Nephron progenitor cell (in vitro differentiated cells): ENCODE data around the gene GUCA1C.

Experiments
- DNase-seq: peaks from one replicate; pipeline ENCODE4 v3.0.0; 2021
- H3K27ac Mint-ChIP-seq: 2 replicates; pipeline ENCODE4 v1.8.0; 2021; ENCODE audit warnings: mild to moderate bottlenecking, moderate library complexity, mixed read lengths
- H3K27me3 Mint-ChIP-seq: 2 replicates; pipeline ENCODE4 v1.8.0; 2021; ENCODE audit warnings: mild to moderate bottlenecking, low read depth, mixed read lengths; ENCODE audit not compliant: poor library complexity
- H3K36me3 Mint-ChIP-seq: 2 replicates; pipeline ENCODE4 v1.8.0; 2021; ENCODE audit warnings: low read depth, mixed read lengths
- H3K4me1 Mint-ChIP-seq: 2 replicates; pipeline ENCODE4 v1.8.0; 2021; ENCODE audit warnings: mixed read lengths
- H3K4me3 Mint-ChIP-seq: 2 replicates; pipeline ENCODE4 v1.8.0; 2021; ENCODE audit warnings: mild to moderate bottlenecking, moderate library complexity, mixed read lengths
- H3K9me3 Mint-ChIP-seq: 2 replicates; pipeline ENCODE4 v1.8.0; 2021; ENCODE audit warnings: mild to moderate bottlenecking, moderate library complexity, mixed read lengths
- CTCF ChIP-seq: fragments of 200-600 bp; sonication (generic); IDR thresholded peaks from 2 replicates; pipeline ENCODE4 v1.5.0; 2021; ENCODE audit warnings: antibody characterized with exemption

Gene GUCA1C

GRCh38 chr3:108953700-108954099 lies at the start of gene GUCA1C:
GUCA1C (minus strand) TSS chr3:108953879; CDS start chr3:108953762, 117 bp downstream.
- H3K27me3 Mint-ChIP-seq: peaks cover 3% of the 10 kb centered on the region
- no peak for DNase-seq
- no peaks in the 10 kb centered on the region for H3K9me3 Mint-ChIP-seq
- H3K36me3 Mint-ChIP-seq: no peaks in the 10 kb centered on the region
- no peaks in the 10 kb centered on the region for H3K4me1 Mint-ChIP-seq
- no peak within 1 kb of the TSS for H3K27ac Mint-ChIP-seq
- no peak for TF ChIP-seq CTCF
- H3K4me3 Mint-ChIP-seq: no peak within 1 kb of the TSS

GRCh38 chr3:108998436-108998835 lies 44.8 kb upstream of the GUCA1C start:
- TF ChIP-seq CTCF: no peak
- Mint-ChIP-seq H3K27ac (no peak overlapping the region), H3K36me3 (no peaks in the 10 kb centered on the region), H3K4me1 (peaks cover 9% of the 10 kb centered on the region), H3K27me3 (no peaks in the 10 kb centered on the region), H3K9me3 (no peaks in the 10 kb centered on the region), H3K4me3 (no peak overlapping the region)
- no peak for DNase-seq

GRCh38 chr3:108985844-108986243 lies 32.2 kb upstream of the GUCA1C start:
- Mint-ChIP-seq H3K4me3 (no peak overlapping the region), H3K27ac (no peak overlapping the region), H3K36me3 (no peaks in the 10 kb centered on the region), H3K27me3 (no peaks in the 10 kb centered on the region), H3K4me1 (peaks cover 3% of the 10 kb centered on the region), H3K9me3 (no peaks in the 10 kb centered on the region)
- DNase-seq: no peak
- TF ChIP-seq CTCF: no peak

- H3K9me3 Mint-ChIP-seq: no peaks in the 10 kb centered on the region
- peaks cover 14% of the 10 kb centered on the region for H3K4me1 Mint-ChIP-seq
Measured at GRCh38 chr3:108983051-108983450, 29.4 kb upstream of the GUCA1C start.

GRCh38 chr3:108976058-108976457 lies 22.4 kb upstream of the GUCA1C start:
- Mint-ChIP-seq H3K27ac (no peak overlapping the region), H3K9me3 (no peaks in the 10 kb centered on the region), H3K4me1 (peaks cover 20% of the 10 kb centered on the region), H3K27me3 (no peaks in the 10 kb centered on the region), H3K36me3 (no peaks in the 10 kb centered on the region), H3K4me3 (no peak overlapping the region)
- no peak for TF ChIP-seq CTCF
- no peak for DNase-seq

More at GRCh38 chr3:108983051-108983450, 29.4 kb upstream of the GUCA1C start:
- no peak overlapping the region for H3K4me3 Mint-ChIP-seq
- no peak for DNase-seq
- no peak overlapping the region for H3K27ac Mint-ChIP-seq
- TF ChIP-seq CTCF: no peak
- no peaks in the 10 kb centered on the region for H3K36me3 Mint-ChIP-seq
- no peaks in the 10 kb centered on the region for H3K27me3 Mint-ChIP-seq

GRCh38 chr3:108973019-108973418 lies 19.3 kb upstream of the GUCA1C start:
- no peaks in the 10 kb centered on the region for H3K27me3 Mint-ChIP-seq
- H3K27ac Mint-ChIP-seq: peak overlapping the region; percentile 53
- DNase-seq: no peak
- peaks cover 6% of the 10 kb centered on the region for H3K4me1 Mint-ChIP-seq
- no peaks in the 10 kb centered on the region for H3K36me3 Mint-ChIP-seq
- no peak overlapping the region for H3K4me3 Mint-ChIP-seq
- no peak for TF ChIP-seq CTCF
- no peaks in the 10 kb centered on the region for H3K9me3 Mint-ChIP-seq
